A673 (cell line): ENCODE measurements around the gene KRT28.

ENCODE experiments used
- EZH2 ChIP-seq: fragments of 200-600 bp; sonication (generic); IDR thresholded peaks from 2 replicates; pipeline ENCODE4 v1.6.1; 2017; ENCODE audit warnings: borderline replicate concordance, low read depth, mild to moderate bottlenecking, mixed read lengths, antibody characterized with exemption, low read length; ENCODE audit not compliant: poor library complexity, severe bottlenecking
- TF ChIP-seq, protein P1 (sequence below): fragments of 300-800, 200-600 bp; sonication (generic); conservative IDR thresholded peaks from 2 replicates; pipeline ENCODE4 v1.5.1; 2017; ENCODE audit warnings: low read depth, mild to moderate bottlenecking, antibody characterized with exemption, low read length, moderate library complexity, mixed read lengths

GRCh38 chr17:40825599-40825998, 25.8 kb upstream of the KRT28 start:
- TF ChIP-seq, protein P1, sequence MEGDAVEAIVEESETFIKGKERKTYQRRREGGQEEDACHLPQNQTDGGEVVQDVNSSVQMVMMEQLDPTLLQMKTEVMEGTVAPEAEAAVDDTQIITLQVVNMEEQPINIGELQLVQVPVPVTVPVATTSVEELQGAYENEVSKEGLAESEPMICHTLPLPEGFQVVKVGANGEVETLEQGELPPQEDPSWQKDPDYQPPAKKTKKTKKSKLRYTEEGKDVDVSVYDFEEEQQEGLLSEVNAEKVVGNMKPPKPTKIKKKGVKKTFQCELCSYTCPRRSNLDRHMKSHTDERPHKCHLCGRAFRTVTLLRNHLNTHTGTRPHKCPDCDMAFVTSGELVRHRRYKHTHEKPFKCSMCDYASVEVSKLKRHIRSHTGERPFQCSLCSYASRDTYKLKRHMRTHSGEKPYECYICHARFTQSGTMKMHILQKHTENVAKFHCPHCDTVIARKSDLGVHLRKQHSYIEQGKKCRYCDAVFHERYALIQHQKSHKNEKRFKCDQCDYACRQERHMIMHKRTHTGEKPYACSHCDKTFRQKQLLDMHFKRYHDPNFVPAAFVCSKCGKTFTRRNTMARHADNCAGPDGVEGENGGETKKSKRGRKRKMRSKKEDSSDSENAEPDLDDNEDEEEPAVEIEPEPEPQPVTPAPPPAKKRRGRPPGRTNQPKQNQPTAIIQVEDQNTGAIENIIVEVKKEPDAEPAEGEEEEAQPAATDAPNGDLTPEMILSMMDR = no peak
- TF ChIP-seq EZH2 = no peak
